Retinal pigment epithelial cell (primary cell): ENCODE data around the gene NIPAL1.

Experiments used
- DNase-seq: peaks from one replicate; pipeline ENCODE4 v3.0.0-alpha.2; 2010; ENCODE audit warnings: low read depth
- H3K4me3 ChIP-seq: 2 replicates; pipeline ENCODE4 v1.5.1; 2011; ENCODE audit warnings: mild to moderate bottlenecking, low read length, control low read depth, moderate library complexity
- CTCF ChIP-seq: conservative IDR thresholded peaks from 2 replicates; pipeline ENCODE4 v1.5.1; 2011; ENCODE audit warnings: low read depth, low read length, control low read depth, inconsistent platforms

NIPAL1 gene

DNA sequence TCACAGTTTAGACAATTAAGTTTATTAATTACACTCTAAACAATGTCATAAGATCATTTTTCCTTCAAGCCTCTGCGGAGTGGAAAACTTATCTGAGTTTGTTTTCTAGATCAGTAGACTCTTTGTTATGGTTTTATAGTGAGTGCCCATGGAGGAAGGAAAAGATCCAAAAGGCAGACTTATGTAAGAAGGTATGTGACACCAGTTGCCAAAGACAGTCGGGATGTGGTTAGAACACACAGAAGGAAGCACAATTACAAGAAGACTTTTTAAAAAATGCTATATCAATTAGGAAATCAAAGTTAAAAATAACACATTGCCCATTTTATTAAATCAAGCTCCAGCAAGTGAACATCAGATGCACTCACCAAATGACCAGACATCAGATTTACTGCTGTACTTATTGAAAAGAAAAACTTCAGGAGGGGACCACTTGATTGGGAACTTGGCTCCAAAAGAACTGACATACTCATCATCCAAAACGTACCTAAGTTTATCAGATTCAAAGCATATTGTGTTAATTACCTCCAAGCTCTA lies 57.1 kb downstream of the NIPAL1 start:
- TF ChIP-seq CTCF: no peak
- H3K4me3 ChIP-seq: no peak overlapping the region
- DNase-seq: no peak

GRCh38 chr4:48074657-48075056 lies 58.1 kb downstream of the NIPAL1 start:
- no peak for DNase-seq
- H3K4me3 ChIP-seq: no peak overlapping the region
- TF ChIP-seq CTCF: no peak

GRCh38 chr4:48078425-48078824 lies 61.9 kb downstream of the NIPAL1 start:
- no peak for DNase-seq
- TF ChIP-seq CTCF: no peak
- no peak overlapping the region for H3K4me3 ChIP-seq

- no peak overlapping the region for H3K4me3 ChIP-seq
- no peak for DNase-seq
- TF ChIP-seq CTCF: no peak
These were observed 62.5 kb downstream of the NIPAL1 start for GRCh38 chr4:48078862-48079655.

GRCh38 chr4:48079972-48080391 lies 63.4 kb downstream of the NIPAL1 start:
- peak; percentile 62 for DNase-seq
- TF ChIP-seq CTCF: no peak
- H3K4me3 ChIP-seq: no peak overlapping the region

DNA sequence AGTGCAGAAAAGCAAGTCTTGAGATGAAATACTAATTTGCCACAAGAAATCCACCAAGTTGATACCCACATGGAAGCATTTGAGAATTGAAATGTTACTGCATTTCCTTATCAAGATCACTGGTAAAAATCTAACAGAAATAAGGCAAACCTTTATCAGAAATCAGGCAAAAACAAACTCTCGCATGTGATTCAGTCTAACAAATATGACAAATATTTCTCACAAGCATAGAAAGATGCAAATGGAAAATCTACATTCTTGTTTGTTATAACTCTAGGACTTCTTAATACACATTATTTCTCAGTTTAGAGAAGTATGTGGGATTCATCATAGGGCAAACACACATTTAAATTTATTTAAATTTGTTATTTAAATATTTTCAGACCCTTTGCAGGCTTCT lies 64.6 kb downstream of the NIPAL1 start:
- no peak overlapping the region for H3K4me3 ChIP-seq
- DNase-seq: no peak
- TF ChIP-seq CTCF: no peak

DNA sequence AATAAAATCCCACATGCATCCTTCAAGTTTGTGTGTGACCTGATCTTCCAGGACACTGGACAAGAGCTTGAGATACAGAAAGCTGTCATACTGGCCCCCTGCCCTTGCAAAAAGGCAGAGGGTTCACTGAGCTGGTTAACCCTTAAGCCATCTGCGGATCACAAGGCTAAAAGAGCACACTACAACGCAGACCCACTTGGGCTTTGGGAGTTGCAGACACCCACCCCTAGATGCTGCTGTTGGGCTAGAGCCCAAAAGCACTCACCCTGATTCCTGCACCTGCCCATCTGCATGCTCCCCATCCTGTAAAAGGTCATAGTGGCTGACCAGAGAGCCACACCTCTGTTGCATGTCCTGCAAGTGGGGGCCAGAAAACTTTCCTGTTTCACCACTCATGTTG lies 66.4 kb downstream of the NIPAL1 start:
- no peak for DNase-seq
- no peak overlapping the region for H3K4me3 ChIP-seq
- no peak for TF ChIP-seq CTCF
